Ovary (tissue), 3 donors: ENCODE measurements around the gene STAT6.

ENCODE experiments used
- CTCF ChIP-seq, 3 donors: fragments of 450-650 bp in 2 of 3; fragments of 200-600 bp in 1 of 3; IDR thresholded peaks; one replicate each; pipeline versions ENCODE4 v1.5.1 to v1.8.0; 2016 to 2022; ENCODE audit warnings: antibody characterized with exemption in 3 of 3, mild to moderate bottlenecking in 1 of 3
- EP300 ChIP-seq: sonication (generic); formaldehyde crosslinking; IDR thresholded peaks from one replicate; pipeline ENCODE4 v1.6.1; 2017; ENCODE audit warnings: antibody characterized with exemption
- donor health status: DM: no; HTN: no; CAD: no.

GRCh38 chr12:57143454-57143853 is 32.3 kb upstream of the STAT6 start:
- TF ChIP-seq CTCF (IDR thresholded peaks at IDR 0.05), result no peak
- no peak for TF ChIP-seq EP300
